HT1080 (cell line): ENCODE measurements around the gene BCAR1. TPM values are rescaled to one million over a fixed set of nuclear protein-coding genes. Genes with fewer than 3 reads are reported as not detected.
"Not testable (repeated sequence)": the region's sequence is repeated elsewhere in the genome, so short reads cannot be mapped to it uniquely, and the experiment has no call there.

ENCODE experiments used
- DNase-seq: peaks from one replicate; pipeline ENCODE4 v3.0.0-alpha.2; 2015; ENCODE audit warnings: low read depth
- total RNA-seq: library from RNA; depleted of rRNA; stranded (reverse); fragments of >200 nt; shearing (Covaris generic); gene quantifications from 2 replicates; pipeline ENCODE4 v1.2.3, GENCODE V29; 2014

BCAR1 gene
- total RNA-seq, 1 experiment from 2014 or later: 92.8 TPM

- no peak for DNase-seq
Measured at GRCh38 chr16:75226550-75227360, 24.7 kb downstream of the BCAR1 start.

GRCh38 chr16:75225678-75226515 is 25.5 kb downstream of the BCAR1 start:
- no peak for DNase-seq

DNA sequence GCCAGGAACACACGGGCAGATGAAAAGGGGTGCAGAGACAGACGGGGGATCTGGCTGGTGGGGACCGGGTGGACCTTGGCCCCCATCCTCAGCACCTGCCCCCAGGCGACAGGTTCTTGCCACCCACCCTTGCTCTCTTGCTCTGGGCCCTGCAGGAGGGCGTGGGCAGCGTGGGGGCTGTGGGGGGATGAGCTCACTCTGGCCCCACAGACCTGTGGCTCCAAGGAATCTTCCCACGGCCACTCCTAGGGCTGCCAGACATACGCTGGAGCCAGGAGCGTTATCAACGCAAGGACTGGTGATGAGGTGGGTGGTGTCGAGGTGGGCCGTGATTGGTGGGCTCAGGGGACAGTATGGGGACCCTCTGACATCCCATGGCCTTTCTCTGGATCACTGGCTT is 26.3 kb downstream of the BCAR1 start:
- no peak for DNase-seq

DNA sequence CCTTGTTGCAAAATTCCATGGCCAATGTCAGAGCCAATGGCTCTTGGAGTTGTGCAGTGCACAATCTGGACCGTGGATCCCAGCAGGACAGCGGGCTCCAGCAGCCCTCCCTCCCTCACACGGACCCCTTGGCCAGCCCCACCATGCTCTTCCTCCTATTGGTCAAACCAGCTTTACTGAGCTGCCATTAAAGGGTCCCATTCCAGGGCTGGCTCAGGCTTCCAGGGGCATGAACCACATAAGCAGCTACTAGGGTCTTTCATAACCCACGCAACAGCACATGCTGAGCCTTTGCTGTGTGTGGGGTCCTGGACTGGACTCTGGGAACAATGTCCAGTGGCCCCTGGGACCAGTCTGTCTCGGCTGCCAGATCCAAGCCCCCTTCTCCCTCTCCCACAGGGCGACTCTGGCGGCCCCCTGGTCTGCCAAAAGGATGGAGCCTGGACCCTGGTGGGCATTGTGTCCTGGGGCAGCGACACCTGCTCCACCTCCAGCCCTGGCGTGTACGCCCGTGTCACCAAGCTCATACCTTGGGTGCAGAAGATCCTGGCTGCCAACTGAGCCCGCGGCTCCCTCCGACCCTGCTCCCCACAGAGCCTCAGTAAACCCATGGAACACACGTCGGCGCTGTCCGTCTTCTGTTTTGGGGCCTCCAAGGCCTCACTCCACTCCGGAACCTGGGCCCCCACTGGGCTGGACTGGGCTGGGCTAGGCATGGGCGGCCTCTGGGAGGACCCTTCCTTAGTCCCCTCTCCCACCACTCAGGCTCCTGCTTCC is 26.9 kb downstream of the BCAR1 start:
- DNase-seq: no peak

DNA sequence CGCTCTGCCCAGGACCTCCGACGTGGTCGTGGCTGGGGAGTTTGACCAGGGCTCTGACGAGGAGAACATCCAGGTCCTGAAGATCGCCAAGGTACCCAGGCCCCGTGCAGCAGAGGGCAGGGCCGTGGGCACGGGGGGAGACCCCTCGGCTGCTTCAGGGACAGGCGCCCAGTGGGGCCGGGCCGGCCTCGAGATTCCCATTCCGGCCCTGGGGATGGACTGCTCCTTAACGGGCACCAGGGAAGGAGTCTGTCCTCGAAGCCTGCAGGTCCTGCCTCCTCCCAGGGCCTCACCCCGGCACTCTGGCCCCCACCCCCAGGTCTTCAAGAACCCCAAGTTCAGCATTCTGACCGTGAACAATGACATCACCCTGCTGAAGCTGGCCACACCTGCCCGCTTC is 28.3 kb downstream of the BCAR1 start:
- DNase-seq: not testable (repeated sequence)

- no peak for DNase-seq
Measured at GRCh38 chr16:75222271-75222783, 29.1 kb downstream of the BCAR1 start.

DNA sequence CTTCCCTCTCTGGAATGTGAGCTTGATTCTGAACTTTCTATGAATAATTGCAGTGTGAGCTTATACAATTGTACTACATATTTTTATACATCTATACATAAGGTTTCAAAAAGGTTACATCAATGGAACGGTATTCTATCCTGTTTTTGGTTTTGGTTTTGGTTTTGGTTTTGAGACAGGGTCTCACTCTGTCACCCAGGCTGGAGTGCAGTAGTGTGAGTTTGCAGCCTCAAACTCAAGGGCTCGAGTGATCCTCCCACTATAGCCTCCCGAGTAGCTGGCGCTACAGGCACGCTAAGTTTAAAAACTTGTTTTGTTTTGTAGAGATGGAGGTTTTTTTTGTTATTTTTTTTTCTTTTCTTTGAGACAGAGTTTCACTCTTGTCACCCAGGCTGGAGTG is 31.6 kb downstream of the BCAR1 start:
- DNase-seq: no peak

DNA sequence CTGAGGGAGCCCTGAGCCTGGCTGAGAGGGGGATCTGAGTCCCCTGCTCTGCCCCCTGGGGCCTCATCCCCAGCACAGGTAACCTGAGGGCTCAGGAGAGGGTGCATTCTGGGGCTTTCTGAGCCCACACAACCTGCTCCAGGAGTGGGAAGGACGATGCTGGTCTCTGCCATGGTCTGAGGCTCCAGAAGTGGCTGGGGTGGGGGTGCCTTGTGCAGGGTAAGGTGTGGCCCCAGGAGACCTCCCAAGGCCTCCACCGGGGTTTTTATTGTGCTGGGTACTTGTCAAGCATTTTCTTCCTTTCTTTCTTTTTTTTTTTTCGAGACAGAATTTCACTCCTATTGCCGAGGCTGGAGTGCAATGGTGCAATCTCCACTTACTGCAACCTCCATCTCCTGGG is 32.3 kb downstream of the BCAR1 start:
- no peak for DNase-seq

GRCh38 chr16:75218256-75219076 is 33.0 kb downstream of the BCAR1 start, which contains the start of gene CTRB1:
TSS of gene CTRB1 (plus strand) at chr16:75218988. CDS start at chr16:75219008, 20 bp downstream.
- no peak for DNase-seq

DNA sequence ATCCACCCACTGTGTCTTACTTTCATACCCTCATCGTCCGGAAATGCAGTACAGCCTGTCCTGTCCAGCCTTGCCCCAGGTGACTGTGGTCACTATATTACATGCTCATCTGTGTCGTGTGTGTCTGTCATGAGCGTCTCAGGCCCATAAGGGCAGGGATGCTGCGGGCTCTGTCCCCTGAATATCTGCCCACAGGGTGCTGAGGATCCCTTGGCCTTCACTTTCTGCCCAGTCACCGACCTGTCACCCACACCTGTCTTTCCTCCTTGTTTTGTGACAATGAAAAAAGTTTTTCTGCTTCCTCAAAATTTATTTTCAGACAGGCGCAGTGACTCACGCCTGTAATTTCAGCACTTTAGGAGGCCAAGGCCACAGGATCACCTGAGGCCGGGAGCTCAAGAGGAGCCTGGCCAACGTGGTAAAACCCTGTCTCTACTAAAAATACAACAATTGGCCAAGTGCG is 34.0 kb downstream of the BCAR1 start:
- no peak for DNase-seq

DNA sequence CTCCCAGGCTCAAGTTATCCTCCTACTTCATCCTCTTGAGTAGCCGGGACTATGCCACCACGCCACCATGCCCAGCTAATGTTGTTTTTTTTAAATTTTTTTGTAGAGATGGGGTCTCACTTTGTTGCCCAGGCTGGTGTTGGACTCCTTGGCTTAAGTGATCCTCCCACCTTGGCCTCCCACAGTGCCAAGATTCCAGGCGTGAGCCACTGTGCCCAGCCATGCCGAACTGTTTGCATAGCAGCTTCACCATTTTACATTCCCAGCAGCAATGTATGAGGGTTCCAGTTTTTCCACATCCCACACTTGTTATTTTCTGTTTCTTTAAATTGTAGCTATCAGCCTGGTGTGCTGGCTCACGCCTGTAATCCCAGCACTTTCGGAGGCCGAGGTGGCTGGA is 34.8 kb downstream of the BCAR1 start:
- DNase-seq: no peak

GRCh38 chr16:75216127-75216526 is 35.3 kb downstream of the BCAR1 start:
- DNase-seq: no peak

DNA sequence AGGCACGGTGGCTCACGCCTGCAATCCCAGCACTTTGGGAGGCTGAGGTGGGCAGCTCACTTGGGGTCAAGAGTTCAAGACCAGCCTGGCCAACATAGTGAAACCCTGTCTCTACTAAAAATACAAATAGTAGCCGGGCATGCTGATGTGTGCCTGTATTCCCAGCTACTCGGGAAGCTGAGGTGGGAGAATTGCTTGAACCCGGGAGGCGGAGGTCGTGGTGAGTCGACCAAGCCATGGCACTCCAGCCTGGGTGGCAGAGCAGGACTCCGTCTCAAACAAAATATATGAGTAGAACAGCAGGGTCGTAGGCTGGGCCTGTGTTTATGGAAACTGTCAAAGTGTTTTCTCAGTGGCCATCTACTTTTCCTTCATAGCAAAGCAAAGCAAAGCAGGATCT is 40.1 kb downstream of the BCAR1 start:
- not testable (repeated sequence) for DNase-seq

- no peak for DNase-seq
Measured at GRCh38 chr16:75209944-75210343, 41.5 kb downstream of the BCAR1 start.

- DNase-seq: not testable (repeated sequence)
Measured at GRCh38 chr16:75209514-75209913, 41.9 kb downstream of the BCAR1 start.

DNA sequence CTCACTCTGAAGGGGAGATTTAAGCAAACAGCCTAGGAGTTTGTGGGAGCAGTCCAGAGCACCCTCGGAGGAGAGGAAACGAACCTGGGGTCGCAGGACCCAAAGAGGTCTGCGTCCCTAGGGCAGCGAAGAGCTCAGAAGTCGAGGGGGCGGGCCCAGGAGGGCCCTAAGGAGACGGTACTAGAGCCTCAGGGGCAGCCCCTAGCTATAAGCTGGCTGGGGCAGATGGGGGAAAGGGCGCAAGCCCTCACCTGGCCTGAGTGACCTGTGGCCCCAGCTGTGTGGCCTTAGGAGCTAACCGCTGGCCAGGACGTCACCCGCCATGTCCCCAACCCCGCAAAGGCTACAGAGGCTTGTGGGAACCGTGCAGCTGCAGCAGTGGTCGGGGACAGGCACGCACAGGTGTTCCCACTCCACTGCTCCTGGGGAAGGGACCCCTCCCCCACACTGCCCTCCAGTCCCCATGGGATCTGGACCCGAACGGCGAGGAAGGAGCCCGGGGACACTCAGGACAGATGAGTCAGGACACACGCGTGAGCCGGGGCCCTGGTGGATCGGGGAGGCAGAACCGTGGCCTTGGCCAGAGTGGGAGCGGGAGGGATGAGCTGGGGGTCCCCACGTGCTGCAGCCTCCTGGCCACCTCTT is 42.4 kb downstream of the BCAR1 start:
- no peak for DNase-seq

GRCh38 chr16:75208242-75208825 is 43.1 kb downstream of the BCAR1 start:
- DNase-seq: no peak

DNA sequence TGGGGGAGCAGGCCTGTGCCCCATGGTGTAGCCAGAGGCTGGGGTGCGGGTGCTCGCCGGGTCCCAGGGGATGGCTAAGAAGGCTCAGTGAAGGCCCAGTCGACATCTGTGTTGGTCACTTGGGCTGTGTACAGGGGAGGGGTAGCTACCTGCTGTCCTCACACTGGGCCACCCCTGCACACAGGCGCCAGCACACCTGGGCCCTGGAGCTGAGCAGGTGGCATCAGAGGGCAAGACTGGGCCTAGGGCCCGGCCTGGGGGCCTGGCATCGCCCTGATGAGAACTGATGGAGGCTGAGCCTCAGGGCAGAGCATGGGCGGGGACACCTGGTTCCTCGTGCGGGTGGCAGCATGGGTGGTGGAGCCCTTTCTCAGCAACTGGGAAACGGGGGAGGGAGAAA is 43.6 kb downstream of the BCAR1 start:
- no peak for DNase-seq

- no peak for DNase-seq
Measured at GRCh38 chr16:75206749-75207451, 44.5 kb downstream of the BCAR1 start, which contains the start of gene CTRB2. TSS of gene CTRB2 (minus strand) at chr16:75207161. CDS start at chr16:75207141, 20 bp downstream.
